Measurements from ENCODE around the gene DUSP14. TPM values are rescaled to one million over a fixed set of nuclear protein-coding genes. Genes with fewer than 3 reads are reported as not detected.

The DUSP14 gene
- polyA plus RNA-seq, 1 of the 3 experiments (the other 2 are of a cell fraction), result 85.8 TPM

DNA sequence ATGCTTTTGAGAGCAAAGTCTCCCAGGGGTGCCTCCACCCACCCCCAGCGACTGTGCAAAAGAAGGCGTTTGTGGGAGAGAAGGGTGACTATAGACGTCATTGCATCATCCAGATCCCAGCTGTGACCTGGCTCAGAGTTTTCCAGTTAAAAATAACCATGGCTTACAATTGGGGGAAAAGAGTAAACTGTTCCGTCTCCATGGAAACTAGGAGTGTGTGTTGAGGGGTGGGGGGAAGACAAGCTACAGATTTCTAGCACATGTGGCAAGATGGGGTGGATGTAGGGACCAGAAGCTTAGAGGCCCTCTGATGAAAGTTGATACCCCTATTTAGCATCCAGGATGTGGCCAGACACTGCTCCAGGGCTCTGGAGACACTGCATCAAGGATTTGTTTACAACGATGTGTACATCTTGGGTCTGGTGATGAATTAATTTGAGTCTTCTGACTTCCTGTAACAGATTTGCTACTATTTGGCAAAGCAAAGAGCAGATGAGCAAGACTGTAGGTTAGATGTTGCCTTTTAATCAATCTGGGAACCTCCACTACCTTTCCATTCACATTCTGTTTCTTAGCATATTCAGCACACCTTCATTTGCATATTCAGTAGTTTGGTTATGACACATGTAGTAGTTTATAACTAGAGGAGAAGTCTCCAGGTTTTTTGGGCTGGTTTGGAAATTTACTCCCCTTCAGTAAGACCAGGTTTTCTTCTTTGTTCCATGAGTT, 6.2 kb upstream of the DUSP14 start:
- peak; percentile 42 for DNase-seq
- peaks cover 5 to 9% of the 10 kb centered on the region in 2 experiments; a peak in 2 of 4 replicates for H3K4me1 ChIP-seq (ENCODE audit: control insufficient read depth in 1 of 2, insufficient read depth in 2 of 2, low read depth in 1 of 2, low read length in 1 of 2)
- no peaks in the 10 kb centered on the region for H4K20me1 ChIP-seq (ENCODE audit: insufficient read depth)
- no peak for TF ChIP-seq RCOR1 (IDR thresholded peaks at IDR 0.05; ENCODE audit: low read length)
- TF ChIP-seq FOXM1 (IDR thresholded peaks at IDR 0.05; ENCODE audit: low read depth), result no peak
- TF ChIP-seq, protein P1, sequence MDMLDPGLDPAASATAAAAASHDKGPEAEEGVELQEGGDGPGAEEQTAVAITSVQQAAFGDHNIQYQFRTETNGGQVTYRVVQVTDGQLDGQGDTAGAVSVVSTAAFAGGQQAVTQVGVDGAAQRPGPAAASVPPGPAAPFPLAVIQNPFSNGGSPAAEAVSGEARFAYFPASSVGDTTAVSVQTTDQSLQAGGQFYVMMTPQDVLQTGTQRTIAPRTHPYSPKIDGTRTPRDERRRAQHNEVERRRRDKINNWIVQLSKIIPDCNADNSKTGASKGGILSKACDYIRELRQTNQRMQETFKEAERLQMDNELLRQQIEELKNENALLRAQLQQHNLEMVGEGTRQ (IDR thresholded peaks at IDR 0.05; ENCODE audit: borderline replicate concordance, low read depth, low read length), result no peak
- TF ChIP-seq EP300 (IDR thresholded peaks at IDR 0.05; ENCODE audit: borderline replicate concordance in 1 of 2, low read depth in 1 of 2, low read length in 1 of 2), result no peak
- H3K27me3 ChIP-seq (ENCODE audit: insufficient read depth), result no peaks in the 10 kb centered on the region
- no peak overlapping the region for H3K9ac ChIP-seq
- ChIA-PET POLR2A (no interaction called here), CTCF (interaction anchor here (1.0 to 1.3 kb wide), 3 partner anchors 33 to 333 kb away, joined by 3 read pairs; no protein-coding TSS in a partner anchor)
- 79% methylated on average over 5 of the region's 5 CpGs for WGBS (ENCODE audit: low lambda C conversion rate)
- no peaks in the 10 kb centered on the region for H3K9me2 ChIP-seq
- H3K27ac ChIP-seq (ENCODE audit: low read depth in 2 of 2, low read length in 1 of 2), result peak overlapping the region in 1 of 2 experiments; percentile 13; a peak in 1 of 4 replicates
- H3K9me3 ChIP-seq, result no peaks in the 10 kb centered on the region
- H3K79me2 ChIP-seq (ENCODE audit: insufficient read depth), result no peaks in the 10 kb centered on the region
- peaks cover 17% of the 10 kb centered on the region for H3F3A ChIP-seq (replicated peaks; ENCODE audit: insufficient read depth)
- peaks cover 13 to 19% of the 10 kb centered on the region in 2 experiments for H3K36me3 ChIP-seq (replicated peaks in 1 of 2; ENCODE audit: control insufficient read depth in 1 of 2, insufficient read depth in 2 of 2, low read length in 1 of 2)
- H3K4me2 ChIP-seq, result no peak overlapping the region
- H3K4me3 ChIP-seq (ENCODE audit: low read depth in 2 of 2, low read length in 1 of 2), result no peak overlapping the region
- no peak overlapping the region for H2AFZ ChIP-seq (ENCODE audit: low read depth)

DNA sequence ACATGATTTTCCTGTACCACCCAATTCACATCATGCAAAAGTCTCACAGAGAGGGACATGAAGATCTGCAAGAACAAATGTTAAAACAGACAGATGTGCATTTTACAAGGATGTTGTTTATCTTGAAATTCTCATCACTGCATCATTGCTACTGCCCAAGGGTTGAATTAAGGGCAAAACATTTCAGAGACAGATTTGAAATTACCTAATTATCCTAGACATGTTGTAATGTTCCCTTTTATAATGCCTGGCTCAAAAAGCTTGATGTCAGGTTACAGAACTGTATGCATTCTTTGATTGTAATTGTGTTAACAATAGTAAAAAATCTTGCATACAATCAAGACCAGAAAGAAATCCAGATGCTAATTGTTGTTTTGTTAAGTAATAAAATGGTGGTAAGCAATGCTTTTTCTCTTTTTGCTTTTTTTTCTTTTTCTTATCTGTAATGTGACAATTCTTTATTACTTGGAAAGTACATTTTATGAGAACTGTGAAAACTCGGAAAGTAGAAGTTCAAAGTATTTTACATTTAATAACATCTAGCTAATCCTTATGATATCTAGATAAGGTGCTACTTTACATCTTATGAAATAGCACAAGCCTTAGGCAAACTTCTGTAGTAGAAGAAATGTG, 3.6 kb upstream of the DUSP14 start:
- no peaks in the 10 kb centered on the region for H3K27me3 ChIP-seq (ENCODE audit: insufficient read depth)

More for the DNA sequence above, 3.6 kb upstream of the DUSP14 start:
- POLR2A ChIA-PET, result no interaction called here
- peaks cover 9 to 19% of the 10 kb centered on the region in 2 experiments; a peak in 2 of 4 replicates for H3K4me1 ChIP-seq (ENCODE audit: control insufficient read depth in 1 of 2, insufficient read depth in 2 of 2, low read depth in 1 of 2, low read length in 1 of 2)
- peaks cover 0 to 3% of the 10 kb centered on the region in 2 experiments for H3K36me3 ChIP-seq (replicated peaks in 1 of 2; ENCODE audit: control insufficient read depth in 1 of 2, insufficient read depth in 2 of 2, low read length in 1 of 2)
- peaks cover 28% of the 10 kb centered on the region for H3F3A ChIP-seq (replicated peaks; ENCODE audit: insufficient read depth)
- peaks cover 10% of the 10 kb centered on the region for H3K79me2 ChIP-seq (ENCODE audit: insufficient read depth)
- H3K9me2 ChIP-seq, result no peaks in the 10 kb centered on the region
- DNase-seq, result no peak
- H3K27ac ChIP-seq (ENCODE audit: low read depth in 2 of 2, low read length in 1 of 2), result no peak overlapping the region
- no peak overlapping the region for H2AFZ ChIP-seq (ENCODE audit: low read depth)
- TF ChIP-seq TEAD4 (IDR thresholded peaks at IDR 0.05; ENCODE audit: borderline replicate concordance, insufficient read depth) (no peak), FOXM1 (IDR thresholded peaks at IDR 0.05; ENCODE audit: low read depth) (no peak), GABPA (IDR thresholded peaks at IDR 0.05; ENCODE audit: low read depth) (no peak), SMC3 (IDR thresholded peaks at IDR 0.05; ENCODE audit: low read depth, low read length) (no peak)
- TF ChIP-seq, protein P2, sequence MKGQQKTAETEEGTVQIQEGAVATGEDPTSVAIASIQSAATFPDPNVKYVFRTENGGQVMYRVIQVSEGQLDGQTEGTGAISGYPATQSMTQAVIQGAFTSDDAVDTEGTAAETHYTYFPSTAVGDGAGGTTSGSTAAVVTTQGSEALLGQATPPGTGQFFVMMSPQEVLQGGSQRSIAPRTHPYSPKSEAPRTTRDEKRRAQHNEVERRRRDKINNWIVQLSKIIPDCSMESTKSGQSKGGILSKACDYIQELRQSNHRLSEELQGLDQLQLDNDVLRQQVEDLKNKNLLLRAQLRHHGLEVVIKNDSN (IDR thresholded peaks at IDR 0.05; ENCODE audit: borderline replicate concordance, low read depth), result no peak
- H4K20me1 ChIP-seq (ENCODE audit: insufficient read depth), result no peaks in the 10 kb centered on the region; the same call in 1 of the 2 replicates
- WGBS (ENCODE audit: low lambda C conversion rate), result 79% methylated on average over 1 of the region's 1 CpG
- H3K9ac ChIP-seq, result no peak overlapping the region
- H3K9me3 ChIP-seq, result no peaks in the 10 kb centered on the region
- CTCF ChIA-PET, result interaction anchor here (1.3 kb wide), 2 partner anchors 12 to 113 kb away, joined by 3 read pairs; no protein-coding TSS in a partner anchor
- no peak overlapping the region for H3K4me3 ChIP-seq (ENCODE audit: low read depth in 2 of 2, low read length in 1 of 2)
- H3K4me2 ChIP-seq, result no peak overlapping the region
